GM19099 (cell line): Measurements from ENCODE around the gene RSKR.

Experiments used
- POLR2A ChIP-seq: IDR thresholded peaks from 3 replicates; pipeline ENCODE4 v1.6.1; 2011; ENCODE audit warnings: low read depth; ENCODE audit not compliant: insufficient read length; ENCODE audit errors: extremely low read depth

Gene RSKR

GRCh38 chr17:28626818-28627217 is 12.8 kb upstream of the RSKR start:
- TF ChIP-seq POLR2A = no peak

GRCh38 chr17:28624148-28624547 is 10.2 kb upstream of the RSKR start:
- no peak for TF ChIP-seq POLR2A

- TF ChIP-seq POLR2A = no peak
Measured at GRCh38 chr17:28623696-28624095, 9.7 kb upstream of the RSKR start.

GRCh38 chr17:28622186-28622585 is 8.2 kb upstream of the RSKR start:
- no peak for TF ChIP-seq POLR2A

GRCh38 chr17:28620010-28620409 is 6.0 kb upstream of the RSKR start:
- TF ChIP-seq POLR2A = no peak

GRCh38 chr17:28618464-28618863 is 4.5 kb upstream of the RSKR start:
- no peak for TF ChIP-seq POLR2A

GRCh38 chr17:28616281-28616680 is 2.3 kb upstream of the RSKR start:
- no peak for TF ChIP-seq POLR2A

GRCh38 chr17:28615260-28615940 is 1.4 kb upstream of the RSKR start:
- no peak for TF ChIP-seq POLR2A

- no peak for TF ChIP-seq POLR2A
Measured at GRCh38 chr17:28612936-28613872, 781 bp downstream of the RSKR start.

GRCh38 chr17:28612531-28612930 is 1.5 kb downstream of the RSKR start:
- TF ChIP-seq POLR2A = no peak

- no peak for TF ChIP-seq POLR2A
Measured at GRCh38 chr17:28610376-28610775, 3.6 kb downstream of the RSKR start.

GRCh38 chr17:28599311-28600184 is 14.4 kb downstream of the RSKR start:
- TF ChIP-seq POLR2A = no peak

- peak; percentile 91 for TF ChIP-seq POLR2A
Measured at GRCh38 chr17:28598799-28599310, 15.1 kb downstream of the RSKR start, which contains the start of gene SPAG5. SPAG5 (minus strand) TSS chr17:28599025; CDS start chr17:28598946, 79 bp downstream.

- TF ChIP-seq POLR2A = no peak
Measured at GRCh38 chr17:28598389-28598788, 15.6 kb downstream of the RSKR start.

GRCh38 chr17:28597606-28598383 is 16.2 kb downstream of the RSKR start:
- no peak for TF ChIP-seq POLR2A

- no peak for TF ChIP-seq POLR2A
Measured at GRCh38 chr17:28592260-28592659, 21.7 kb downstream of the RSKR start.
